Muscle layer of duodenum (tissue), 2 donors: ENCODE data around the gene PRELID1.
"Not testable (repeated sequence)": the region's sequence is repeated elsewhere in the genome, so short reads cannot be mapped to it uniquely, and the experiment has no call there.

ENCODE experiments used
- H3K27ac ChIP-seq: one replicate; pipeline ENCODE4 v1.7.0; 2013; ENCODE audit warnings: mild to moderate bottlenecking, low read length
- H3K27me3 ChIP-seq: one replicate; pipeline ENCODE4 v1.7.0; 2013; ENCODE audit warnings: low read depth, mild to moderate bottlenecking, control low read depth, low read length
- H3K36me3 ChIP-seq, 2 donors: one replicate each; pipeline ENCODE4 v1.7.0; 2013; ENCODE audit warnings: low read length in 2 of 2, control low read depth in 1 of 2, mild to moderate bottlenecking in 1 of 2; ENCODE audit not compliant: insufficient read depth in 2 of 2, control insufficient read depth in 1 of 2
- H3K4me1 ChIP-seq, 2 donors: one replicate each; pipeline ENCODE4 v1.7.0; 2013; ENCODE audit warnings: low read length in 2 of 2, mild to moderate bottlenecking in 2 of 2, control low read depth in 1 of 2, moderate library complexity in 1 of 2; ENCODE audit not compliant: insufficient read depth in 2 of 2, control insufficient read depth in 1 of 2
- H3K4me3 ChIP-seq, 2 donors: one replicate each; pipeline ENCODE4 v1.7.0; 2013; ENCODE audit warnings: low read length in 2 of 2, low read depth in 1 of 2, mild to moderate bottlenecking in 1 of 2
- H3K9me3 ChIP-seq, 2 donors: one replicate each; pipeline ENCODE4 v1.7.0; 2013; ENCODE audit warnings: low read length in 2 of 2, control low read depth in 1 of 2, mild to moderate bottlenecking in 1 of 2; ENCODE audit not compliant: control insufficient read depth in 1 of 2
- donor health status: healthy.

The PRELID1 gene

GRCh38 chr5:177300236-177300880, 3.2 kb upstream of the PRELID1 start:
- peak overlapping the region; percentile 82 for H3K27ac ChIP-seq
- no peaks in the 10 kb centered on the region for H3K27me3 ChIP-seq
- H3K9me3 ChIP-seq: no peaks in the 10 kb centered on the region
- H3K4me1 ChIP-seq: peaks cover 34 to 48% of the 10 kb centered on the region in 2 donors
- H3K4me3 ChIP-seq: peak overlapping the region in 1 of 2 donors; percentile 35
- H3K36me3 ChIP-seq: peaks cover 26 to 27% of the 10 kb centered on the region in 2 donors

GRCh38 chr5:177300951-177301350, 2.6 kb upstream of the PRELID1 start:
- Histone ChIP-seq H3K36me3 (peaks cover 26 to 27% of the 10 kb centered on the region in 2 donors), H3K27ac (peak overlapping the region; percentile 82)

GRCh38 chr5:177301503-177302165, 2.0 kb upstream of the PRELID1 start:
- H3K27ac ChIP-seq: no peak overlapping the region
- peaks cover 30 to 52% of the 10 kb centered on the region in 2 donors for H3K4me1 ChIP-seq
- no peaks in the 10 kb centered on the region for H3K27me3 ChIP-seq
- H3K4me3 ChIP-seq: peak overlapping the region in 1 of 2 donors; percentile 73
- H3K9me3 ChIP-seq: no peaks in the 10 kb centered on the region
- peaks cover 25 to 27% of the 10 kb centered on the region in 2 donors for H3K36me3 ChIP-seq

More at GRCh38 chr5:177300951-177301350, 2.6 kb upstream of the PRELID1 start:
- Histone ChIP-seq H3K4me3 (no peak overlapping the region), H3K4me1 (peaks cover 30 to 52% of the 10 kb centered on the region in 2 donors), H3K27me3 (no peaks in the 10 kb centered on the region), H3K9me3 (no peaks in the 10 kb centered on the region)

- peak overlapping the region; percentile 71 to 73 for H3K4me3 ChIP-seq
- no peaks in the 10 kb centered on the region for H3K27me3 ChIP-seq
- H3K27ac ChIP-seq: no peak overlapping the region
- peaks cover 30 to 52% of the 10 kb centered on the region in 2 donors for H3K4me1 ChIP-seq
- H3K36me3 ChIP-seq: peaks cover 28 to 32% of the 10 kb centered on the region in 2 donors
- no peaks in the 10 kb centered on the region for H3K9me3 ChIP-seq
These were observed 1.1 kb upstream of the PRELID1 start for GRCh38 chr5:177302354-177303110.

- Histone ChIP-seq H3K27ac (peak overlapping the region; percentile 82), H3K9me3 (no peaks in the 10 kb centered on the region), H3K36me3 (peaks cover 20 to 32% of the 10 kb centered on the region in 2 donors), H3K27me3 (no peaks in the 10 kb centered on the region), H3K4me1 (peaks cover 30 to 52% of the 10 kb centered on the region in 2 donors), H3K4me3 (peak overlapping the region; percentile 73 to 92)
These were observed 359 bp downstream of the PRELID1 start for GRCh38 chr5:177303925-177304391.

GRCh38 chr5:177304392-177305119, 957 bp downstream of the PRELID1 start:
- Histone ChIP-seq H3K27me3 (no peaks in the 10 kb centered on the region), H3K9me3 (no peaks in the 10 kb centered on the region), H3K4me1 (peaks cover 30 to 47% of the 10 kb centered on the region in 2 donors), H3K4me3 (peak overlapping the region; percentile 73 to 92), H3K36me3 (peaks cover 20 to 32% of the 10 kb centered on the region in 2 donors), H3K27ac (peak overlapping the region; percentile 82)

- H3K27me3 ChIP-seq, H3K9me3 ChIP-seq, H3K4me3 ChIP-seq, H3K27ac ChIP-seq: not testable (repeated sequence)
- Histone ChIP-seq H3K4me1 (peaks cover 18 to 39% of the 10 kb centered on the region in 2 donors), H3K36me3 (peaks cover 20 to 32% of the 10 kb centered on the region in 2 donors)
These were observed 2.6 kb downstream of the PRELID1 start for GRCh38 chr5:177306103-177306640.

- Histone ChIP-seq H3K27ac (no peak overlapping the region), H3K9me3 (no peaks in the 10 kb centered on the region), H3K4me1 (peaks cover 11 to 39% of the 10 kb centered on the region in 2 donors), H3K36me3 (peaks cover 16 to 30% of the 10 kb centered on the region in 2 donors), H3K27me3 (no peaks in the 10 kb centered on the region), H3K4me3 (peak overlapping the region in 1 of 2 donors; percentile 37)
These were observed 3.3 kb downstream of the PRELID1 start for GRCh38 chr5:177306674-177307543.

- H3K9me3 ChIP-seq: no peaks in the 10 kb centered on the region
- H3K27me3 ChIP-seq: no peaks in the 10 kb centered on the region
- peaks cover 5 to 39% of the 10 kb centered on the region in 2 donors for H3K4me1 ChIP-seq
- H3K27ac ChIP-seq: no peak overlapping the region
- H3K36me3 ChIP-seq: peaks cover 16 to 28% of the 10 kb centered on the region in 2 donors
- peak overlapping the region in 1 of 2 donors; percentile 37 for H3K4me3 ChIP-seq
These were observed 4.2 kb downstream of the PRELID1 start for GRCh38 chr5:177307544-177308363.
